ENCODE measurements around the gene GNG7. TPM values are rescaled to one million over a fixed set of nuclear protein-coding genes. Genes with fewer than 3 reads are reported as not detected.

GNG7 gene
- total RNA-seq: 11.5 TPM

GRCh38 chr19:2702170-2703076 is at the start of gene GNG7:
GNG7 (minus strand) TSS chr19:2702694; CDS start chr19:2520688, 182,006 bp downstream.
- intact Hi-C loops (cut with DNase I): no loop called here
- DNase-seq (ENCODE audit: low spot score): peak; percentile 96
- ATAC-seq: peak; percentile 99

GRCh38 chr19:2751438-2751830 is 48.9 kb upstream of the GNG7 start:
- intact Hi-C loops (cut with DNase I): loop anchor here (5.0 to 10.0 kb wide), 2 partner anchors 107 to 1754 kb away; no protein-coding TSS in a partner anchor
- ATAC-seq (no peak), DNase-seq (ENCODE audit: low spot score) (no peak)

GRCh38 chr19:2750808-2751437 is 48.4 kb upstream of the GNG7 start:
- intact Hi-C loops (cut with DNase I): loop anchor here (5.0 to 10.0 kb wide), 2 partner anchors 106 to 1754 kb away; no protein-coding TSS in a partner anchor
- no peak for DNase-seq (ENCODE audit: low spot score)
- no peak for ATAC-seq

- ATAC-seq: no peak
- intact Hi-C loops (cut with DNase I): loop anchor here (5.0 kb wide), 1 partner anchor 1485 kb away; no protein-coding TSS in a partner anchor
- no peak for DNase-seq (ENCODE audit: low spot score)
Observed at GRCh38 chr19:2747349-2747748, 44.9 kb upstream of the GNG7 start.

GRCh38 chr19:2744113-2744512 is 41.6 kb upstream of the GNG7 start:
- no peak for DNase-seq (ENCODE audit: low spot score)
- no peak for ATAC-seq
- intact Hi-C loops (cut with DNase I): no loop called here

- ATAC-seq (no peak), DNase-seq (ENCODE audit: low spot score) (no peak)
- intact Hi-C loops (cut with DNase I): no loop called here
Observed at GRCh38 chr19:2743099-2743498, 40.6 kb upstream of the GNG7 start.

GRCh38 chr19:2740314-2740656 is 37.8 kb upstream of the GNG7 start:
- DNase-seq (ENCODE audit: low spot score) (no peak), ATAC-seq (no peak)
- intact Hi-C loops (cut with DNase I): no loop called here

GRCh38 chr19:2739602-2740313 is 37.3 kb upstream of the GNG7 start, which contains the start of gene SLC39A3:
SLC39A3 (minus strand) TSS chr19:2740017; CDS start chr19:2737257, 2,760 bp downstream.
- ATAC-seq: peak; percentile 100
- peak; percentile 100 for DNase-seq (ENCODE audit: low spot score)
- intact Hi-C loops (cut with DNase I): no loop called here

GRCh38 chr19:2736550-2737190 is 34.2 kb upstream of the GNG7 start:
- ATAC-seq (no peak), DNase-seq (ENCODE audit: low spot score) (no peak)
- intact Hi-C loops (cut with DNase I): no loop called here

- DNase-seq (ENCODE audit: low spot score) (no peak), ATAC-seq (no peak)
- intact Hi-C loops (cut with DNase I): no loop called here
Observed at GRCh38 chr19:2735374-2735773, 32.9 kb upstream of the GNG7 start.

GRCh38 chr19:2734589-2735288 is 32.2 kb upstream of the GNG7 start:
- DNase-seq (ENCODE audit: low spot score) (no peak), ATAC-seq (no peak)
- intact Hi-C loops (cut with DNase I): no loop called here

GRCh38 chr19:2733930-2734588 is 31.6 kb upstream of the GNG7 start:
- DNase-seq (ENCODE audit: low spot score): no peak
- intact Hi-C loops (cut with DNase I): no loop called here
- no peak for ATAC-seq

GRCh38 chr19:2732883-2733282 is 30.4 kb upstream of the GNG7 start:
- no peak for DNase-seq (ENCODE audit: low spot score)
- intact Hi-C loops (cut with DNase I): no loop called here
- no peak for ATAC-seq

- ATAC-seq (no peak), DNase-seq (ENCODE audit: low spot score) (no peak)
- intact Hi-C loops (cut with DNase I): no loop called here
Observed at GRCh38 chr19:2732157-2732725, 29.7 kb upstream of the GNG7 start.

- ATAC-seq (no peak), DNase-seq (ENCODE audit: low spot score) (no peak)
- intact Hi-C loops (cut with DNase I): no loop called here
Observed at GRCh38 chr19:2731181-2731995, 28.9 kb upstream of the GNG7 start.

- ATAC-seq: no peak
- intact Hi-C loops (cut with DNase I): no loop called here
- no peak for DNase-seq (ENCODE audit: low spot score)
Observed at GRCh38 chr19:2729943-2730818, 27.7 kb upstream of the GNG7 start.

Measured in sciatic nerve (tissue), 2 donors.